Stimulated activated CD8-positive, alpha-beta memory T cell treated with anti-CD3 and anti-CD28 coated beads, Interleukin-7, amount 100 ng/mL, for 1 hour (primary cell): ENCODE measurements around the gene GABARAPL1.
"Not testable (repeated sequence)": the region's sequence is repeated elsewhere in the genome, so short reads cannot be mapped to it uniquely, and the experiment has no call there.

Source experiments
- DNase-seq, 2 donors: peaks; one replicate each; pipeline ENCODE4 v3.0.0-alpha.2; 2020; ENCODE audit warnings: low read depth in 2 of 2

Gene GABARAPL1

DNA sequence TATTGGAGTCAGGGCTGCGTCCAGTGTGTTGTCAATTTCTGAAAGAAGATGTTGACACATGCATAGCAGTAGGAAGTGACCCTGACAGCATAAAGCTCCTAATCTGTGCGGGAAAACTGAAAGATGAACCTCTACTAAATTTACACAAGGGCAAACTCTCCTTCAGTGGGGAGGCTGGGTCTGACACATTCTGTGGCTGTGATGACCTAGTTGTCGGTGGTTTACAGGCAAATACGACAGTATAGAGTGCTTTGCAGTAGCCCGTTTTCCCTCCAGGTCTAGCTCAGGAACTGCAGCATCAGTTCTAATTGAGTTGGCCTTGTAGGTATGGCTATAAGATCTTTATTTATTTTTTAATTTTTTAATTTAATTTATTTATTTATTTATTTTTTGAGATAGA lies 14.8 kb upstream of the GABARAPL1 start:
- no peak for DNase-seq

DNA sequence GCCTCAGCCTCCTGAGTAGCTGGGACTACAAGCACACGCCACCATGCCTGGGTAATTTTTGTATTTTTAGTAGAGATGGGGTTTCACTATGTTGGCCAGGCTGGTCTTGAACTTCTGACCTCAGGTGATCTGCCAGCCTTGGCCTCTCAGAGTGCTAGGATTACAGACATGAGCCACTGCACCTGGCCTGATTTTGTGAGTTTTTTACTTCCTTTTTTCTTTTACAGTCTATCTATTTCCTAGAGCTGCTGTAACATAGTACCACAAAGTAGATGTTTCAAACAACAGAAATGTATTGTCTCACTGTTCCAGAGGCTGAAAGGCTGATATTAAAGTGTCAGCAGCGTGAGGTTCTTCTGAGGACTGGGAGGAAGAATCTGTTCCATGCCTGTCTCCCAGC lies 8.2 kb upstream of the GABARAPL1 start:
- DNase-seq: not testable (repeated sequence)

DNA sequence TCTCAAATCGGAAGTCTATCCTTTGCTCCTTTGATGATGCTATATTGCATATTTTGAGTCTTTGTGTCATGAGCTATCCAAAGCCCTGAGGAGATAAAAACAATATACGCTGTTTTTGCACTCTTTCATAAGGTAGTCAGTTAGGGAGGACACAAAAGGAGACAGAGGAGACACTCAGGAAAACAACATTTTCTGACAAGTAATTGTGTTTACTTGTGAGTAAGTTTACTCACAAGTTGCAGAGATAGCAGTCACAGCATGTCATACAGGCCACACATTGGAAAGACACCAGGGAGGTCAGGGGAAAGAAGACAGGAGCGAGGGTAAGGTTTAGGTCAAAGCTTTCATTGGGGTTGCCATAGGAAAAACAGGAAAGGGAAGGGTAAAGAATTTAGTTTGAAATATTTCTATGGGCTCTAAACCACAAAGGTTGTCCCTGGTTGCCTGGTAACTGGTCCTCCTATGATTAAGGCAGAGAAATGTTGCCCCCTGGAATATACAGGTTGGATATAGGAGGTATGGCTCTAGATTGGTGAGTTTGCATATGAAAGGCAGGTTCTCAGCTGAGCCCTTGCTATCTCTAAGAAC lies 7.4 kb upstream of the GABARAPL1 start:
- DNase-seq: no peak

DNA sequence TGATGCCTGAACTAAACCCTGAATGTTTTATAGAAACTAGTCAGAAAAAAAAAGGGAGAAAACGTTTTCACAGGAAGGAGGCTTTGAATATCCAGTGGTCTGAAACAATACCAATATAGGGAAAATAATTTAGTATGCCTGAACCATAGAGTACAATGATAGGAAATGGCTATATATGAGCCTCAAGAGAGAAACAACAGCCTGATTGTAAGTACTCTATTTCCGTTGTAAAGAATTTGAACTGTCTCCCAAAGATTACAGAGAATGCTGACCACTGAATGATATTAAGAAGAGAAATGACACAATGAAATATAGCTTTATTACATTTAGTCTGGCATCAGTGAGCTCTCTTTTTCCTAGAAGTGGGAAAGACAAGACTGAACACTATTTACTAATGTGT lies 5.5 kb upstream of the GABARAPL1 start:
- no peak for DNase-seq

DNA sequence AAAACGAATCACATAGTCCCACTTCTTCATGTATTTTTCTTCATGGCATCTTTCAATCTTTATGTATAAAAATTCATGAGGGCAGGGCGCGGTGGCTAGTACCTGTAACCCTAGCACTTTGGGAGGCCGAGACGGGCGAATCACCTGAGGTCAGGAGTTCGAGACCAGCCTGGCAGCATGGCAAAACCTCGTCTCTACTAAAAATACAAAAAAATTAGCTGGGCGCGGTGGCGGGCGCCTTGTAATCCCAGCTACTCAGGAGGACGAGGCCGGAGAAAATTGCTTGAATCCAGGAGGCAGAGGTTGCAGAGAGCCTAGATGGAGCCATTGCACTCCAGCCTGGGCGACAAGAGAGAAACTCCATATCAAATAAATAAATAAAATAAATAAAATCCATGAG lies 2.5 kb upstream of the GABARAPL1 start:
- no peak for DNase-seq

DNA sequence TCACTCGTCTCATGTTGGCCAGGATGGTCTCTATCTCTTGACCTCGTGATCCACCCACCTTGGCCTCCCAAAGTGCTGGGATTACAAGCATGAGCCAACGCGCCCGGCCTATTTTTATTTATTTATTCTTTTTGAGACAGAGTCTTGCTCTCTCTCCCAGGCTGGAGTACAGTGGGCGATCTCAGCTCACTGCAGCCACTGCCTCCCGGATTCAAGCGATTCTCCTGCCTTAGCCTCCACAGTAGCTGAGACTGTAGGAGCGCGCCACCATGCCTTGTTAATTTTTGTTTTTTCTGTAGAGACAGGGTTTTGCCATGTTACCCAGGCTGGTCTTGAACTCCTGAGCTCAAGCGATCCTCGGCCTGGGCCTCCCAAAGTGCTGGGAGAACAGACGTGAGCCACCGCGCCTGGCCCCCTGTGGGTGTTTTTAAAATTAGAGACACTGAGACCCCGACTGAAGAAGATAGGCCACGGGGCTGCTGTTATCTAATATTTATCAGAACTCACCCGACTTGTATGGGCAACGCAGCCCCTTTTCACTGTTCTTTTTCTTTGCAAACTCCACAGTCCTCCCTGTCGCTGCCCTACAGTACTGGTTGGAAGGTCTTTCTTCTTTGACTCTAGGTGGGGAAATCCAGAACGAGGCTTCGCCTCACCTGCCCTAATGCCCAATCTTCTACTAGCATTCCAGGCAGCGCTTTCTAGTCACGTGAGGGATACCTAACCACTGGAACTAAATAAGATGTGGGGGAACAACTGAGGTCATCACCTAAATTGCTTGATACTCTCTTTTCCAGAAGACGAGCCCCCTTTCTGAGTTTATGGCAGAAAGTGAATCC lies 1.4 kb upstream of the GABARAPL1 start:
- no peak for DNase-seq

DNA sequence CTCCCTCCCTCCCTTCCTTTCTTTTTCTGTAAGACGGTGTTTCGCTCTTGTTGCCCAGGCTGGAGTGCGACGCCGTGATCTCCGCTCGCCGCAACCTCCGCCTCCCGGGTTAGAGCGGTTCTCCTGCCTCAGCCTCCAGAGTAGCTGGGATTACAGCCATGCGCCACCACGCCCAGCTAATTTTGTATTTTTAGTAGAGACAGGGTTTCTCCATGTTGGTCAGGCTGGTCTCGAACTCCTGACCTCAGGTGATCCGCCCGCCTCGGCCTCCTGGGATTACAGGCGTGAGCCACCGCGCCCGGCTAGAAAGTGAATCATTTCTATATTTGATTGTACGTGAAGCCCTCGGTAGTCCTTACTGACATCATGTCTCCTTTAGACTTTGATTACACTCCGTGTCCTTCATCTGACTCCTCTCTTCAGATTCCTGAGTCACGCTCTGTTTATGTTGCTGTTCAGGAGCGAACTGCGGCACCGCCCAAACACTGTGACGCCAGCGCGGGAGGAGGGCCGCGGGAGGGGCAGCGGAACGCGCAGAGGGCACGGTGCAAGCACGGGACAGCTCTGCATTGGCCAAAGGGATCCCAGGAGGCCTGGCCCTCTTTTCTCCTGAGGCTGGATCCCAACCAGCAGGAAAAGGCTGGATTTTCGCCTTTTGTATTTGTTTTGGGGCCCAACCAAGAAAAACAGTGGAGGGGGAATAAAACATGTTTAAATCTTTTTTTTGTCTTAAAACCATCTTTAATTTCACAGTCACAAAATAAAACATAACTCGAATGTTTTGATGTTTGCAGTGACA lies 538 bp upstream of the GABARAPL1 start:
- DNase-seq: peak; percentile 69 to 73

DNA sequence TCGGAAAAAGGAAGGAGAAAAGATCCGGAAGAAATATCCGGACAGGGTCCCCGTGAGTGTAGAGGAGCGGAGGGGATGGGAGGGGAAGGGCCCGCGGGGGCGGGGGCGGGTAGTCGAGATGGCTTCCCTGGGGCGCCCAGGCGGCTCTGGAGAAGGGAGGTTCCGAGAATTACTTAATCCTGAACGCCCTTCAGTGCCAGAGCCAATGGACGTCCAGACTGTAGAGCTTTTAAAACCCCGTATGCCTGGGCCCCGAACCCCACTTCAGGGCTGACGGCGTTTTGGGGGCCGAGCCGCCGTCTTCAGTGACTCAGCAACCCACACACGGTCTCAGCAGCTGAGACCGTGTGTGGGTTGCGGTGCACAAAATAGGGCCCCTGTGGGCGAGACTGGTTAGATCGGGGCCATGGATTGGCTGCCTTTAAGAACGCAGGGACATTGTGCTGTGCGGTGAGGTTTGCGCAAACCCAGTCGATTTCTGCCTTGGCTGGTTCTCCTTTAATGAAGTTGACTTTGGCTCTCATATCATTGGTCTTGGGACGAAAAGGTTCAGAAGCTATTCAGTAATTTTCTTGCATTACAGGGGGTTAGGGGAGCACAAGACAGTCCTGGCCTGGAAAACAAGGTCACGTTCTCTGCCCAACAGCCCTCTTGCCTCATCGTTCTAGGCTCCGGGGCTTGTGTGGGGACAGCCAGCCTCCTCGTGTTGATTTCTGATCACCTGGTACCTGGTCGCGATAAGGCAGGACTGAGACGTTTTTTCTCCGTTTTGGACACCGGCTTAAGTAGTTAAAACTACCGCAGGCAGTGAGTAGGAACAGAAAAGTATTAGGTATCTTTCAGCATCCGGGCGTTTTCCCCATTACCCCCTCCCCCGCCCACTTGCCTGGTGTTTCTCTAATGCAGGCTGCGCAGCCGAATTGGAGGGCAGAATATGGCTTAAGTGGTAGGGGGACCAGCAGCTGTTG lies 775 bp downstream of the GABARAPL1 start:
- peak; percentile 60 to 70 for DNase-seq

DNA sequence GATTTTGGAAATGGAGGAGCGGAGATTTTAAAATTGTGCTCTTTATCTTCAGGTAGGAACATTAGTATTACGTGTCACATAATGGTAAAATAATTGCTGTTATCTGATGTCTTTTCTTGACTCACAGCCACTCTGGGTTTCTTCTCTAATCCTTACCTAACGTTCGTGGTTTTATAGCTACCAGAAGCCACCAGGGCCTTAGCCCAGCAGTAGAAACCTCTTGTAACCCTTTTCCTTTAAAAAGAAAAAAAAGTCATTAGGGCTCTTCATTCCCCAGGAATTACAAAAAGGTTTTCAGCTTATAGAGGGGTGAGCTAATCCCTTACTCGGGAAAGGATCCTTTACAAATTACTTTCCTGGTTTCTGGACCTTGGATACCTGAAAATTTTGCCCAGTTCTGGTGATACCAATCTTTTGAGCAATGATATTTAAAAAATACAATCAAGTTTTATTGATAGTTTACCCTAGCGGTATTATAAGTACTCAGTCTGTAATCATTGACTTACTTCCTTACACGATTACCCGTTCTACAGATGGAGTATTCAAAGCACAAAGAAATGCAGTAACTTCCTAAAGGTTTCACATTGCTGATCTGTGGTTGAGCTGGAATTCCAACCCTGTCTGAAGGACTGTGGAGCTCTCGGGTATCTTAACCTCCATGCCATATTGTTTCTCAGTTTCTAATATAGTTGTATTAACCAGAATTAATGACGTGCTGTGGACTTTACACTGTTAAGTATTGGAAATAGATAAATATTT lies 1.6 kb downstream of the GABARAPL1 start:
- no peak for DNase-seq

DNA sequence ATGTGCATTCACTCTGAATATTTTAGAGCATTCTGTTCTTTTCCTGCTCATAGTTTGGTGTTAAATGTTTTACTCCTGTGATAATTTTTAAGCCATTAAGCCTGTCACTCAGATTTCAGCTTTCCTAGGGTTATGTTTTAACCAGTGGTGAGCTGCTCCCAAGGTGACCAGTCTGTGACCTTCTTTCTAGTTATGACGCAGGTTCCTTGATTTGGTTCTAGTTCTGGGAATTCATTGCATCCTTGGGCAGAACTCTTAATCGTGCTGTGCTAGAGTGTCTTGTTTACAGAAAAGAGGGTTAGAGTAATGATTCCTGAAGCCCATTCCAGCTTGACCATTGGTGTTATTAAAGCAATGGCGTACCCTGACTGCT lies 2.2 kb downstream of the GABARAPL1 start:
- DNase-seq: no peak

DNA sequence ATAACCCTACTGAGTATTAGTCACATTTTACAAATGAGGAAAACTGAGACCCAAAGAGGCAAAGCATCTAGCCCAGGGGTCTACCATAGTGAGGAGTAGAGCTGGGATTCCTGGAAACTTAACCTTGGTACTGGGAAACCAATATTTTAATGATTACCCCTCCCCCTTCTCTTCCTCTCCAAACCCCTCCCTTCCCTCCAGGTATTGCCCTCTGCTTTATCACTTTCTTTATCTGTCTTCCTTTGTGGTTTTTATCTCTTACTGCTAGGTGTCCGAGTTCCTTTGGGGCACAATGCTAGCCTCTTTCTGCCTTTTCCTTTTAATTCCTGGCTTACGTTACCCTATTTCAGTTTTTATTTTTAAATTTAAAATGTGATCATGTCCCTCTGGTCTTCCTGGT lies 2.8 kb downstream of the GABARAPL1 start:
- no peak for DNase-seq

DNA sequence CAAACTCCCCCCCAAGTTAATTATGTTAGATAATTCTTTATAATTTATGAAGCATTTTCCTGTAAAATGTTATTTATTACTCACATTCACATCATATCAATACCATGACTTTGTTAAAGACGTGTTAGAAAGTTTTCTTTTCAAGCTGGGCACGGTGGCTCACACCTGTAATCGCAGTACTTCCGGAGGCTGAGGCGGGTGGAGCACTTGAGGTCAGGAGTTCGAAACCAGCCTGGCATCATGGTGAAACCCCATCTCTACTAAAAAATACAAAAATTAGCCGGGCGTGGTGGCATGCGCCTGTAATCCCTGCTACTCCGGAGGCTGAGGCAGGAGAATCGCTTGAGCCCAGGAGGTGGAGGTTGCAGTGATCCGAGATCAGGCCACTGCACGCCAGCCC lies 3.3 kb downstream of the GABARAPL1 start:
- DNase-seq: not testable (repeated sequence)

DNA sequence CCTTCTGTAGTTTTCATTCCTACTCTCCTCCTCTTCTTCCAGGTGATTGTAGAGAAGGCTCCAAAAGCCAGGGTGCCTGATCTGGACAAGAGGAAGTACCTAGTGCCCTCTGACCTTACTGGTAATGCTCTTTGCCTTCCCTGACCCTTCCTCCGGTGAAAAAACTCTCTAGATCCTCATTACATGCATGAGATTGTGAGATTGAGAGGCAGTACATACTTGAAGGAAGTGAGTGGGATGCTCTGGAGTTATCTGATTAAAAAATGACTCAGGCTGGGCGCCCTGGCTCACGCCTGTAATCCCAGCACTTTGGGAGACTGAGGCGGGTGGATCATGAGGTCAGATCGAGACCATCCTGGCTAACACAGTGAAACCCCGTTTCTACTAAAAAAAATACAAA lies 5.3 kb downstream of the GABARAPL1 start:
- no peak for DNase-seq

DNA sequence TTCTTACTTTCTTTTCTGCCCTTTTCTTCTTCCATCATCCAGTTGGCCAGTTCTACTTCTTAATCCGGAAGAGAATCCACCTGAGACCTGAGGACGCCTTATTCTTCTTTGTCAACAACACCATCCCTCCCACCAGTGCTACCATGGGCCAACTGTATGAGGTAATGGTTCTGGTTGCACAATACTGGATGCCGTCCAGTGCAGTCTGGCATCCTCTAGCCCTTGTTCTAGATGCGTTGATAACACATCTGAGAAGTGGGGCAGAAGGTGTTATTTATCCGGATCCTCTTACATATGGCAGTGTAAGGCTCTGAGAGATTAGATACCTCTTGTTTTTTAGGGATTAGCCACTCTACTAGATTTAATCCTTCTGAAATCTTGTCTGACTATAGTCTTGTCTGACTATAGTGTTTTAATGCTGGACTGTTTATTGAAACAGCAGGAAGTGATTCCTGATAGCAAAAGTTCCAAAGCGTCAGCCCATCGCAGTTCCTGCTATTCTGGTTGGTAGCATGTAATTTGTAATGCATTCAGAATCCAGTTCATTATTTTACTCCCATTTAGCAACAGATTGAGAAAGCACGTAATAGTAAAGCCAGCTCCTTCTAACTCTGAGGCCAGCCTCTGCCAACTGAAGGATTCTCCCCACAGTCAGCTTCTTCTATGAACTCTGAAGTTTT lies 7.9 kb downstream of the GABARAPL1 start:
- DNase-seq: no peak

DNA sequence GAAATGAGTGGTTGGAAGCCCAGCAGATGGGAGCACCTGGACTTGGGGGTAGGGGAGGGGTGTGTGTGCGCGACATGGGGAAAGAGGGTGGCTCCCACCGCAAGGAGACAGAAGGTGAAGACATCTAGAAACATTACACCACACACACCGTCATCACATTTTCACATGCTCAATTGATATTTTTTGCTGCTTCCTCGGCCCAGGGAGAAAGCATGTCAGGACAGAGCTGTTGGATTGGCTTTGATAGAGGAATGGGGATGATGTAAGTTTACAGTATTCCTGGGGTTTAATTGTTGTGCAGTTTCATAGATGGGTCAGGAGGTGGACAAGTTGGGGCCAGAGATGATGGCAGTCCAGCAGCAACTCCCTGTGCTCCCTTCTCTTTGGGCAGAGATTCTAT lies 9.2 kb downstream of the GABARAPL1 start:
- DNase-seq: no peak

DNA sequence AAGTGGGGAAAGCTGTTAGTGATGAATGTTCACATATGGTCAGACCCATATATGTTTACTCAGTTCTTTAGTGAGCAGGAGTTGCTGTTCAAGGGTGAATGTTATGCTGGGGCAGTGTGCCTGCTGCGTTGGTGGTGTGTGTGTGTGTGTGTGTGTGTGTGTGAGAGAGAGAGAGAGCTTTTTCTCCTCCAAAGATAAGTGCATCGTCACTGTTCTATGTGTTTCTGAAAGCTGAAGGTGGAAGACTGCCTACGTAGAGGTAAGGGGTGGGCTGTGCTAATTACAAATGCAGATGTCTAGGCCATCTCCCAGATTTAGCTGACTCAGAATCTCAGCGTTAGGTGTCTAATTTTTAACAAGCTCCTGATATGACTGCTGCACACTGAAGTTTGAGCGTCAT lies 10.5 kb downstream of the GABARAPL1 start:
- no peak for DNase-seq

DNA sequence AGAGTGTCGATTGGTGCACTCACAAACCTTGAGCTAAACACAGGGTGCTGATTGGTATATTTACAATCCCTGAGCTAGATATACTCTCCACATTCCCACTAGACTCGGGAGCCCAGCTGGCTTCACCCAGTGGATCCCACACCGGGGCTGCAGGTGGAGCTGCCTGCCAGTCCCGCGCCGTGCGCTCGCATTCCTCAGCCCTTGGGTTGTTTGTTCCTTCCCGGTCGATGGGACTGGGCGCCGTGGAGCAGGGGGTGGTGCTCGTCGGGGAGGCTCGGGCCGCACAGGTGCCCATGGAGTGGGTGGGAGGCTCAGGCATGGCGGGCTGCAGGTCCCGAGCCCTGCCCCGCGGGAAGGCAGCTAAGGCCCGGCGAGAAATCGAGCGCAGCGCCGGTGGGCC lies 12.7 kb downstream of the GABARAPL1 start:
- DNase-seq: not testable (repeated sequence)

DNA sequence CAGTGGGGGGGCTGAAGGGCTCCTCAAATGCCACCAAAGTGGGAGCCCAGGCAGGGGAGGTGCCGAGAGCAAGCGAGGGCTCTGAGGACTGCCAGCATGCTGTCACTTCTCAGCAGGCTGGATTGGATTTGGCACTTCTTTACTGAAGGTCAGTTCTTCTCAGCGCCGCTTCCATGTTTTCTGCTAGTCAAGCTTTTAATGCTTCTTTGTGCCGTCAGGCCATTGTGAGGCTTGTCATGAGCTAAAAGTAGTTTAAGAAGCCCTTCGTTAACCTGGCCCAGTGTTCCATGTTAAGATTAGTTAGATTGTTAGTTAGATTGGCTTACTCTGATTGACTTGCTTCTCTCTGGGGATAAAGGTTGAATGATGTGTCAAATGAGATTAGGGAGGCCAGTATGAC lies 13.4 kb downstream of the GABARAPL1 start:
- no peak for DNase-seq

DNA sequence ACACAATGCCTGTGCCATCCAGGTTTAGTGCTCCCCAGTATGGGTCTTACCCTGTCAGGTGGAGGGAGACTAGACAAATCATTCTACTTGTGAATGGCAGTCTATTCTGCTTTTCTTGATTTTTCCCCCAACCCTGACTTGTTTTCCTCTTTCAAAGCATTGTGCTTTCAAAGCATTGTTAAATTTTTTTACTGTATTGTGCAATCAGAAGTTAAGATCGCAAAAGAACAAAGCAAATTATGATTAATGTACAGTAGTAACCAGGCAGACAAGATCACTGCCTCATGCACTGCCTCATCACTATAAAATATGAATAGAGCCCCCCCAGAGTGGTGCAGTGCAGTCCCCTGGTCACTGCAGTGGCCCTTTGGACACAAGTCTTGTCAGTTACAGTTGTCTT lies 14.1 kb downstream of the GABARAPL1 start:
- DNase-seq: no peak

DNA sequence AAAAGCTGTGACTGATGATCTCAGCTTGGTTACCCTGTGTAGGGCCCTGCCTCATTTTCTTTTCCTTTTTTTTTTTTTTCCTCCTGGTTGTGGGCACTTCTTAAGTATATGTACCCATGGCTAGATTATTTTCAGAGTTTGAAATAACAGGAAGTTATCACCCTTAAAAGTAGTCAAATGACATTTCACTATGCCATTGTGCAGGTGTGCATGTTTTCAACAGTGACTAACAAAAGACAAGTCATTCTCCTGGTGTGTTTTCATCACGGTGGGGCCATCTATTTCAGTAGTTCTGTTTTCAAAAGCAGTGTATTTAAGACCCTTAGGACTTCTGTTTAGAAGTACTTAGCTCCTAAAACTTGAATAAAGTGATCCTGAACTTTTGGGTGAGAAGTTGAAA lies 15.0 kb downstream of the GABARAPL1 start:
- DNase-seq: no peak
